Right lobe of liver (tissue), 6 donors: Measurements from ENCODE around the gene PRR36. TPM values are rescaled to one million over a fixed set of nuclear protein-coding genes. Genes with fewer than 3 reads are reported as not detected.
"Not testable (repeated sequence)": the region's sequence is repeated elsewhere in the genome, so short reads cannot be mapped to it uniquely, and the experiment has no call there.

Source experiments
- ATAC-seq, 4 donors: fragments of 200-7000 bp; cut with Tn5 transposase; one replicate each; pipeline ENCODE4 v1.9.1; 2020; ENCODE audit warnings: mild to moderate bottlenecking in 4 of 4, moderate library complexity in 4 of 4
- DNase-seq, 3 donors: peaks; one replicate each; pipeline ENCODE4 v3.0.0-alpha.2; 2020
- H3K27ac ChIP-seq, 3 donors: fragments of 200-600 bp; one replicate each; pipeline ENCODE4 v1.8.0; 2022
- H3K27me3 ChIP-seq, 2 donors: fragments of 200-600 bp; one replicate each; pipeline ENCODE4 v1.8.0; 2022
- H3K36me3 ChIP-seq, 4 donors: fragments of 200-600 bp; sonication (generic) in 1 of 4; one replicate each; pipeline versions ENCODE4 v1.5.1 to v1.8.0; 2017 to 2022; ENCODE audit warnings: control low read depth in 1 of 4
- H3K4me1 ChIP-seq, 4 donors: fragments of 200-600 bp; sonication (generic) in 1 of 4; one replicate each; pipeline versions ENCODE4 v1.5.1 to v1.8.0; 2017 to 2022; ENCODE audit warnings: control low read depth in 1 of 4
- H3K4me3 ChIP-seq, 3 donors: fragments of 200-600 bp; one replicate each; pipeline ENCODE4 v1.8.0; 2022
- H3K9me3 ChIP-seq, 4 donors: fragments of 200-600 bp; sonication (generic) in 1 of 4; one replicate each; pipeline versions ENCODE4 v1.5.1 to v1.8.0; 2017 to 2022; ENCODE audit warnings: control low read depth in 1 of 4
- CTCF ChIP-seq, 4 donors: fragments of 200-600 bp in 3 of 4; fragments of 450-650 bp in 1 of 4; IDR thresholded peaks; one replicate each; pipeline versions ENCODE4 v1.5.1 to v1.8.0; 2016 to 2022; ENCODE audit warnings: antibody characterized with exemption in 4 of 4, mild to moderate bottlenecking in 2 of 4
- POLR2A ChIP-seq: fragments of 450-650 bp; IDR thresholded peaks from one replicate; pipeline ENCODE4 v1.6.1; 2017; ENCODE audit warnings: antibody characterized with exemption, mild to moderate bottlenecking
- WGBS: methylation state at CpG from one replicate; pipeline ENCODE4 v1.1.6; 2018; ENCODE audit warnings: low coverage, low lambda C conversion rate; ENCODE audit not compliant: insufficient coverage; ENCODE audit errors: missing lambda C conversion rate; 5-methylcytosine and 5-hydroxymethylcytosine counted together
- intact Hi-C, 2 donors: fragments of 100-400 bp; cut with DNase I; formaldehyde crosslinking; loops; one replicate each; pipeline versions ENCODE4 v1.11.2 to v1.14.1; 2022
- total RNA-seq, 6 experiments: library from RNA; depleted of rRNA in 2 of 6; stranded (reverse); fragments of >200 nt in 2 of 6; fragmentation: NEBNext Ultra II Directional in 3 of 6; extraction: Animal tissue kit (Norgen Biotek cat#: 25700) in 3 of 6; gene quantifications; one replicate each; pipeline versions ENCODE4 v1.1.0 to v1.2.4, GENCODE V29; 2016 to 2023
- donor health status: DM: no; HTN: yes; CAD: no.
- donor health status: DM: no; HTN: no; CAD: no.
- donor health status: DM: no; HTN: no; CAD: no.
- donor health status: DM: no; HTN: yes; CAD: no.
- donor health status: DM: no; HTN: yes; CAD: no.

PRR36 gene
- total RNA-seq, 6 experiments from 2014 or later = 0.07 to 0.37 (median 0.12) TPM; not detected in 2

- TF ChIP-seq CTCF (IDR thresholded peaks at IDR 0.05) (no peak), POLR2A (peak; percentile 63)
- H3K4me1 ChIP-seq = peaks cover 0 to 41% (median 15%) of the 10 kb centered on the region in 4 donors
- peak overlapping the region; percentile 83 to 95 (median 85) for H3K4me3 ChIP-seq
- ATAC-seq (peak; percentile 14 to 48 (median 41)), DNase-seq (peak; percentile 76 to 95 (median 91))
- H3K27me3 ChIP-seq = no peaks in the 10 kb centered on the region
- intact Hi-C loops = no loop called here
- peaks cover 0 to 8% (median 0%) of the 10 kb centered on the region in 4 donors for H3K36me3 ChIP-seq
- WGBS = 20% methylated on average over 5 of the region's 42 CpGs
- peak overlapping the region in 2 of 3 donors; percentile 66 to 81 for H3K27ac ChIP-seq
- H3K9me3 ChIP-seq = no peaks in the 10 kb centered on the region
These were observed 44.6 kb upstream of the PRR36 start for GRCh38 chr19:7918615-7919421.

GRCh38 chr19:7918062-7918614, 43.9 kb upstream of the PRR36 start:
- peak overlapping the region; percentile 83 to 95 (median 85) for H3K4me3 ChIP-seq
- ATAC-seq, DNase-seq, H3K36me3 ChIP-seq, H3K27me3 ChIP-seq, H3K9me3 ChIP-seq, intact Hi-C loops: not testable (repeated sequence)
- peaks cover 0 to 41% (median 15%) of the 10 kb centered on the region in 4 donors for H3K4me1 ChIP-seq
- peak overlapping the region in 2 of 3 donors; percentile 36 to 81 for H3K27ac ChIP-seq
- 11% methylated on average over 25 of the region's 29 CpGs for WGBS

- H3K27ac ChIP-seq = peak overlapping the region in 1 of 3 donors; percentile 81
- DNase-seq = peak; percentile 65 to 71 (median 69)
These were observed 43.3 kb upstream of the PRR36 start for GRCh38 chr19:7917267-7918061.

GRCh38 chr19:7916955-7917266, 42.7 kb upstream of the PRR36 start:
- peaks cover 0 to 41% (median 15%) of the 10 kb centered on the region in 4 donors for H3K4me1 ChIP-seq
- no peaks in the 10 kb centered on the region for H3K9me3 ChIP-seq
- intact Hi-C loops = no loop called here
- DNase-seq (peak in 1 of 3 donors; percentile 52), ATAC-seq (no peak)
- WGBS = 0% methylated on average over 4 of the region's 12 CpGs
- TF ChIP-seq POLR2A = no peak
- TF ChIP-seq CTCF (IDR thresholded peaks at IDR 0.05) = no peak
- H3K27ac ChIP-seq = no peak overlapping the region
- peaks cover 0 to 5% (median 1%) of the 10 kb centered on the region in 4 donors for H3K36me3 ChIP-seq
- peak overlapping the region in 1 of 3 donors; percentile 95 for H3K4me3 ChIP-seq
- no peaks in the 10 kb centered on the region for H3K27me3 ChIP-seq

More at GRCh38 chr19:7917267-7918061, 43.3 kb upstream of the PRR36 start:
- Histone ChIP-seq H3K4me3 (peak overlapping the region; percentile 9 to 95 (median 23)), H3K9me3 (no peaks in the 10 kb centered on the region), H3K4me1 (peaks cover 0 to 41% (median 15%) of the 10 kb centered on the region in 4 donors), H3K27me3 (no peaks in the 10 kb centered on the region), H3K36me3 (peaks cover 0 to 6% (median 0%) of the 10 kb centered on the region in 4 donors)
- no peak for TF ChIP-seq POLR2A
- peak; percentile 45 to 59 (median 53) for TF ChIP-seq CTCF (IDR thresholded peaks at IDR 0.05)
- ATAC-seq = peak in 1 of 4 donors; percentile 1
- intact Hi-C loops = no loop called here
- WGBS = 0% methylated on average over 9 of the region's 71 CpGs
